ENCODE measurements around the gene DGKI. TPM values are rescaled to one million over a fixed set of nuclear protein-coding genes. Genes with fewer than 3 reads are reported as not detected.
"Not testable (repeated sequence)": the region's sequence is repeated elsewhere in the genome, so short reads cannot be mapped to it uniquely, and the experiment has no call there.

The DGKI gene
- total RNA-seq, 2 donors from 2014 or later: 17.8 to 18.2 TPM

DNA sequence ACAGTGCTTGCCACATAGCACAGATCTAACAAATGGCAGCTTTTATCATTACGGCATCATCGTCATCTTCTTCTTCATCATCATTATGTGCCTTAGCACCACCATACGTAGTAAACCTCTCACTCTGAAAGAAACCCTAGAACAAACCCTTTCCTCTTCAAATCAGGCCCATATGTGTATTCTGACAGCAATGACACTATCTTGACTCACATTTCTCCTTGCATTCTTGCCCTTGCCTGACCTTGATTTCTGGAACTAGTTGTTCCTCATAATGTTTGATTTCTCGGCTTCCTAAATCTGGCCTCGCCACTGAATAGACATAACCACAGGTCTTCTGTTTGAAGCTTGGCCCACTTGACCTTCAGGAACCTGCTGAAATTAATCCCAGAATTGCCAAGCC, 115.3 kb downstream of the DGKI start:
- Mint-ChIP-seq H3K27me3 (ENCODE audit: low read depth) (peaks cover 23% of the 10 kb centered on the region), H3K9me3 (peaks cover 0 to 2% of the 10 kb centered on the region in 2 donors), H3K4me1 (ENCODE audit: low read depth) (no peaks in the 10 kb centered on the region), H3K36me3 (ENCODE audit: insufficient read depth in 2 of 2) (no peaks in the 10 kb centered on the region), H3K27ac (no peak overlapping the region), H3K4me3 (no peak overlapping the region)
- ATAC-seq (replicated peaks in 1 of 2): no peak
- no peak for DNase-seq

DNA sequence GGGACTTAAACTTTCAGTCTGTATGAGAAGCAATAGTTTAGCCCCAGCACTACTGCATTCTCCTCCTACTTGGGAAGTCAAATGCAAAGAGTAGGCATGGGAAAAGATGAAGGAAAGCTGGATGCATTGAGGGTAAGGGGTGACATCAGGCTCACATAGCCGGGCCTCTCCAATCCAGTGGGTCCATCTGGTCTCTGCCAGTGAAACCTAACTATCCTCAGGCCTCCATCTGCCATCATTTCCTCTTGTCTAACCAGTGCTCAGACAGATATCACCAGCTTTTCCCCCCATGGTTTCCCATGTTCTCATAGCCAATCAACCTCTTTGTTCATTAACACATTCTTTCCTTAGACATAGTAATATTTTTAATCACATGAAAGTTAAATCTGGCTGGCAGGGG, 118.3 kb downstream of the DGKI start:
- no peaks in the 10 kb centered on the region for H3K36me3 Mint-ChIP-seq (ENCODE audit: insufficient read depth in 2 of 2)
- H3K4me3 Mint-ChIP-seq: no peak overlapping the region
- H3K4me1 Mint-ChIP-seq (ENCODE audit: low read depth): no peaks in the 10 kb centered on the region
- ATAC-seq (replicated peaks in 1 of 2) (no peak), DNase-seq (no peak)
- no peak overlapping the region for H3K27ac Mint-ChIP-seq
- H3K9me3 Mint-ChIP-seq: no peaks in the 10 kb centered on the region
- H3K27me3 Mint-ChIP-seq (ENCODE audit: low read depth): peaks cover 19% of the 10 kb centered on the region

DNA sequence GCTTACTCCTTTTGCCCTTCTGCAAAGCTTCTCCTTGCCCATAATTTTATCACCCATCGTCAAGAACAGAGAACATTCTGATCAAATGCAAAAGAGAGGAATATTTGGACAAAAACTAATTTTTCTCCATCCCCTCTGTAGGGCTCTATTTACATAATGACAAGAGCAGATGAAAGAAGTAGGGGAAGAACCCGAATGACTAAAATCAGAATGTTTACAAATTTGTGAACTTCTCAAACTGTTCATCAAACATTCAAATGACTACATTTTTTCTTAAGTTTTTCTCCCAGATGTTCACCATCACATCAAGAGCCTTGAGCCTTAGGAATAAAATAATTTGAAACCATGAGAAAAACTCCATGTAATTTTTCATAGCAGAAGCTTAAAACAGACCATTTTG, 119.4 kb downstream of the DGKI start:
- no peak for DNase-seq
- H3K27ac Mint-ChIP-seq: no peak overlapping the region
- peaks cover 9% of the 10 kb centered on the region for H3K27me3 Mint-ChIP-seq (ENCODE audit: low read depth)
- H3K4me3 Mint-ChIP-seq: no peak overlapping the region
- H3K36me3 Mint-ChIP-seq (ENCODE audit: insufficient read depth in 2 of 2): no peaks in the 10 kb centered on the region
- no peaks in the 10 kb centered on the region for H3K9me3 Mint-ChIP-seq
- no peaks in the 10 kb centered on the region for H3K4me1 Mint-ChIP-seq (ENCODE audit: low read depth)
- ATAC-seq (replicated peaks in 1 of 2): no peak

DNA sequence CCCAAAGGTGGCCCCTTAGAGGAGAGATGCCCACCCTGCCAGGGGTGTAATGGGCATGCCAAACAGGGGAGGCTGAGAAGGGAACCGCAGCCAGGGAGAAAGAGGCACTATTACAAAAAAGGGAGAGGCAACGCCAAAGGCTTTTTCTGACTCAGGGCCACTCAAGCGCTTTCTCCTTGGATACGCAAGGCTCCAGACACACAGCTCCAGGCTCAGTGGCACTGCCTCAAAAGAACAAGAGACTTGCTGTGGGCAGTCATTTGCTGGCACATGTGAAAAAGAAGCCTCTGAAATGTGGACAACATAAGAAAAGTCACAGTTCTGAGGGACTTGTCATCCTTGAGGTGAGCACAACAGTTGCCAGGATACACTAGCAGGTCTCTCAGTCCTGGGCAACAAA, 128.4 kb downstream of the DGKI start:
- Mint-ChIP-seq H3K4me3 (no peak overlapping the region), H3K27me3 (ENCODE audit: low read depth) (peaks cover 22% of the 10 kb centered on the region), H3K4me1 (ENCODE audit: low read depth) (no peaks in the 10 kb centered on the region), H3K36me3 (ENCODE audit: insufficient read depth in 2 of 2) (no peaks in the 10 kb centered on the region), H3K9me3 (no peaks in the 10 kb centered on the region), H3K27ac (no peak overlapping the region)
- no peak for ATAC-seq (replicated peaks in 1 of 2)
- DNase-seq: no peak

DNA sequence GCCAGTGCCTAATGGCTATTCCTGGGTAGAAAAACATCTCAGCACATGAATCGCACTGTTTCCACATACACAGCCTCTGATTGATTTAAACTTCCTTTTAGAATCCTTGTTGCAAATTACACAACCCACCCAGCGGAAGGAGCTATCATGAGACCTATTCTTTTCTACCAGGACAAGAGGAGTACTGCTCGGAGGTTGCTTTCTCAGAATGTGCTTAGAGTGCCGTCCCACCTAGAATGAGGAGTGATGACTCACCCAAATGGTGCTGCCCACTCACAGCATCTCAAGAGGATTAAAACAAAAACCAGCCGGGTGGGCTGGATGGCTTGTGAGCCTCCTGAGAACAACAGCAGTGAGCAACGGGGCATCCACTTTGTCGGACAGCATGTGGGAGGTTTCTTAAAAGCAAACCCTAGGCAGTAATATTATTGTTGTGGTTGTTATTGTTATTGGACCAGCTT, 128.9 kb downstream of the DGKI start:
- Mint-ChIP-seq H3K27me3 (ENCODE audit: low read depth) (peaks cover 22% of the 10 kb centered on the region), H3K4me3 (no peak overlapping the region), H3K27ac (no peak overlapping the region), H3K36me3 (ENCODE audit: insufficient read depth in 2 of 2) (no peaks in the 10 kb centered on the region), H3K9me3 (no peaks in the 10 kb centered on the region), H3K4me1 (ENCODE audit: low read depth) (no peaks in the 10 kb centered on the region)
- ATAC-seq (replicated peaks in 1 of 2): no peak
- no peak for DNase-seq

- H3K4me1 Mint-ChIP-seq (ENCODE audit: low read depth): no peaks in the 10 kb centered on the region
- ATAC-seq (replicated peaks in 1 of 2) (no peak), DNase-seq (no peak)
- H3K27ac Mint-ChIP-seq: no peak overlapping the region
- H3K27me3 Mint-ChIP-seq (ENCODE audit: low read depth): peaks cover 22% of the 10 kb centered on the region
- no peak overlapping the region for H3K4me3 Mint-ChIP-seq
- H3K9me3 Mint-ChIP-seq: no peaks in the 10 kb centered on the region
- no peaks in the 10 kb centered on the region for H3K36me3 Mint-ChIP-seq (ENCODE audit: insufficient read depth in 2 of 2)
Measured at GRCh38 chr7:137717045-137717444, 129.7 kb downstream of the DGKI start.

GRCh38 chr7:137716061-137716460, 130.7 kb downstream of the DGKI start:
- no peak overlapping the region for H3K27ac Mint-ChIP-seq
- no peaks in the 10 kb centered on the region for H3K36me3 Mint-ChIP-seq (ENCODE audit: insufficient read depth in 2 of 2)
- H3K9me3 Mint-ChIP-seq: no peaks in the 10 kb centered on the region

GRCh38 chr7:137715533-137715932, 131.2 kb downstream of the DGKI start:
- no peak for DNase-seq
- ATAC-seq (replicated peaks in 1 of 2): no peak
- H3K27ac Mint-ChIP-seq: no peak overlapping the region
- peaks cover 22% of the 10 kb centered on the region for H3K27me3 Mint-ChIP-seq (ENCODE audit: low read depth)
- H3K36me3 Mint-ChIP-seq (ENCODE audit: insufficient read depth in 2 of 2): no peaks in the 10 kb centered on the region
- H3K4me1 Mint-ChIP-seq (ENCODE audit: low read depth): no peaks in the 10 kb centered on the region
- H3K4me3 Mint-ChIP-seq: no peak overlapping the region
- no peaks in the 10 kb centered on the region for H3K9me3 Mint-ChIP-seq

More at GRCh38 chr7:137716061-137716460, 130.7 kb downstream of the DGKI start:
- ATAC-seq (replicated peaks in 1 of 2) (no peak), DNase-seq (no peak)
- H3K27me3 Mint-ChIP-seq (ENCODE audit: low read depth): peaks cover 22% of the 10 kb centered on the region
- no peaks in the 10 kb centered on the region for H3K4me1 Mint-ChIP-seq (ENCODE audit: low read depth)
- no peak overlapping the region for H3K4me3 Mint-ChIP-seq

DNA sequence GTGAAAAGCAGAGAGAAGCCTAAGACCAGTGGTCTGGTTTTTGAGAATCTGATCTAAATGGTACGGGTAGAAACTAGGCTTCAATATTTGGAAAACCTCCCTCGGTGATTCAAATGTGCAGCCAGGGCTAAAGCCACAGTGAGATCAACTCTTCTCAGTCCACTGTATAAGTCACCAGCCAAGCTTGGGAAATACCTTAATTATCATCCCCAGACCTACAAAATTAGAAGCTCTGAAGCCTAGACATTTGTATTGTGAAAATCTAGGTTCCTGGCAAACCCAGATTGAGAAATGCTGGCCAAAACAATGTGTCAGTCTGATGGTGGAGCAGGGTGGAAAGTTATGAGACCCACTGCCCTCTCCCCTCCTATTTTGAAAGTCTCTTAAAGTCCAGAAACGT, 131.7 kb downstream of the DGKI start:
- Mint-ChIP-seq H3K36me3 (ENCODE audit: insufficient read depth in 2 of 2) (no peaks in the 10 kb centered on the region), H3K4me3 (no peak overlapping the region), H3K27ac (no peak overlapping the region)

DNA sequence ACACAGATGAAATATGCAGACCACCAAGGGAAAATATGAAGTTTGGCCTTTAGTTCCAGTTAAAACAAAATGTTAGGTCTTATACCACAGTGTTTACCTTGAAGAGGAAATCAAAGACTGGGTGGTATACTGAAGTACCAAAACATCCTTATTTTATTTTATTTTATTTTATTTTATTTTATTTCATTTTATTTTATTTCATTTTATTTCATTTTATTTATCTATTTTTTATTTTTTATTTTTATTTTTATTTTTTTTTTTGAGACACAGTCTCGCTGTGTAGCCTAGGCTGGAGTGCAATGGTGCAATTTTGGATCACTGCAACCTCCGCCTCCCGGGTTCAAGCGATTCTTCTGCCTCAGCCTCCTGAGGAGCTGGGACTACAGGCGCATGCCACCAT, 140.4 kb downstream of the DGKI start:
- ATAC-seq (replicated peaks in 1 of 2): not testable (repeated sequence)

More for the DNA sequence above, 131.7 kb downstream of the DGKI start:
- DNase-seq (no peak), ATAC-seq (replicated peaks in 1 of 2) (no peak)
- no peaks in the 10 kb centered on the region for H3K9me3 Mint-ChIP-seq
- no peaks in the 10 kb centered on the region for H3K4me1 Mint-ChIP-seq (ENCODE audit: low read depth)
- peaks cover 22% of the 10 kb centered on the region for H3K27me3 Mint-ChIP-seq (ENCODE audit: low read depth)

GRCh38 chr7:137704723-137705122, 142.1 kb downstream of the DGKI start:
- Mint-ChIP-seq H3K4me3 (no peak overlapping the region), H3K9me3 (peaks cover 9 to 10% of the 10 kb centered on the region in 2 donors)
- ATAC-seq (replicated peaks in 1 of 2): no peak

More for the DNA sequence above, 140.4 kb downstream of the DGKI start:
- not testable (repeated sequence) for H3K4me3 Mint-ChIP-seq; H3K27ac Mint-ChIP-seq; H3K27me3 Mint-ChIP-seq (ENCODE audit: low read depth); DNase-seq; H3K9me3 Mint-ChIP-seq; H3K4me1 Mint-ChIP-seq (ENCODE audit: low read depth); H3K36me3 Mint-ChIP-seq (ENCODE audit: insufficient read depth in 2 of 2)

DNA sequence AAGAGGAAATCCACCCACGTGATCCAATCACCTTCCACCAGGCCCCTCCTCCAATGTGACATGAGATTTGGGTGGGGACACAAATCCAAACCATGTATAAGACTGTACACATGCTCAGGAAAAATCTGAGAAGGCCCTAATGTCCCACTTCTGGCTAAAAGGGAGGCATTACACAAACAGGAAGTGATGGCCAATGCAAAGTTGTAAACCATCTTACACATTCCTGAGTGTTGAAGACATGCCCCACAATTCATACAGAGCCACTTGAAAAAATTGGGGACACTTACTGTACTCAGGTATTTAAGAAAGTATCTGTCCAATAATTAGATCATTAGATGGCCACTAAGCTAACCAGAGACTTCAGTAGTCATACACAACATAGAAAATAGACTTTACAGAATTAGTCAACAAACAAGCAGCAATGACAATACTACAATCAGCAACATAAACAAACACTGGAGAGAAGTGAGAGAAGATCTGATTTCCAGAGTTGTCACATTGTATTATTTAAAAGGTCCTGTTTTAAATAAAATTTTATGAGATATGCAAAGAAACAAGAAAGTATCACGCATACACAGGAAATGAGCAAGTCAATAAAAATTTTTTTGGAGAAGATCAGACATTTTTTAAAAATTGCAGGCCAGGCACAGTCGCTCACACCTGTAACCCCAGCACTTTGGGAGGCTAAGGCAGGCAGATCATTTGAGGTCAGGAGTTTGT, 143.3 kb downstream of the DGKI start:
- no peak overlapping the region for H3K4me3 Mint-ChIP-seq
- no peaks in the 10 kb centered on the region for H3K4me1 Mint-ChIP-seq (ENCODE audit: low read depth)
- peaks cover 9 to 10% of the 10 kb centered on the region in 2 donors for H3K9me3 Mint-ChIP-seq
- DNase-seq (no peak), ATAC-seq (replicated peaks in 1 of 2) (no peak)
- no peak overlapping the region for H3K27ac Mint-ChIP-seq
- no peaks in the 10 kb centered on the region for H3K27me3 Mint-ChIP-seq (ENCODE audit: low read depth)
- H3K36me3 Mint-ChIP-seq (ENCODE audit: insufficient read depth in 2 of 2): peaks cover 5 to 7% of the 10 kb centered on the region in 2 donors

More at GRCh38 chr7:137704723-137705122, 142.1 kb downstream of the DGKI start:
- H3K36me3 Mint-ChIP-seq (ENCODE audit: insufficient read depth in 2 of 2): peaks cover 5 to 7% of the 10 kb centered on the region in 2 donors
- no peaks in the 10 kb centered on the region for H3K4me1 Mint-ChIP-seq (ENCODE audit: low read depth)
- H3K27me3 Mint-ChIP-seq (ENCODE audit: low read depth): no peaks in the 10 kb centered on the region
- DNase-seq: no peak
- no peak overlapping the region for H3K27ac Mint-ChIP-seq

- Mint-ChIP-seq H3K27me3 (ENCODE audit: low read depth) (no peaks in the 10 kb centered on the region), H3K9me3 (no peaks in the 10 kb centered on the region)
Measured at GRCh38 chr7:137696988-137697387, 149.8 kb downstream of the DGKI start.

DNA sequence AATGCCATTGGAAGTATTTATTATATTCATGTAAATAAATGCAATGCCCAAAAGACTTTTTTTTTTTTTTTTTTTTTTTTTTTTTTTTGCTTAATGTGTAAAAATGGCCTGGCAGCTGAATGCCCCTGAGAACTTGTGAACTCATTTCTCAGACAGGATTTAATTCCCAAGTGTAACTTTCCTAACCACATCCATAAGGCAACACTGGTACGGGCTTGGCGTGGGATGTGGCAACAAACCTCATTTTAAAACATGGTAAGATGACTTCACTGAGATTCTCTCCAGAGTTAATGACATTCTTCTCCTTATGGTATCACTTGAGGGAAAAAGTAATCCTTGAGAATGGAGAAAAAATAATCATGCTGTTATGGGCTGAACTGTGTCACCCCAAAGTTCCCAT, 150.4 kb downstream of the DGKI start:
- DNase-seq: no peak
- Mint-ChIP-seq H3K4me1 (ENCODE audit: low read depth) (no peaks in the 10 kb centered on the region), H3K4me3 (no peak overlapping the region), H3K9me3 (no peaks in the 10 kb centered on the region), H3K36me3 (ENCODE audit: insufficient read depth in 2 of 2) (peaks cover 0 to 1% of the 10 kb centered on the region in 2 donors), H3K27me3 (ENCODE audit: low read depth) (no peaks in the 10 kb centered on the region), H3K27ac (no peak overlapping the region)
- no peak for ATAC-seq (replicated peaks in 1 of 2)

More at GRCh38 chr7:137696988-137697387, 149.8 kb downstream of the DGKI start:
- H3K4me3 Mint-ChIP-seq: no peak overlapping the region
- no peak overlapping the region for H3K27ac Mint-ChIP-seq
- H3K36me3 Mint-ChIP-seq (ENCODE audit: insufficient read depth in 2 of 2): peaks cover 0 to 1% of the 10 kb centered on the region in 2 donors
- H3K4me1 Mint-ChIP-seq (ENCODE audit: low read depth): no peaks in the 10 kb centered on the region
- no peak for DNase-seq
- ATAC-seq (replicated peaks in 1 of 2): no peak
